K562 (cell line): ENCODE measurements around the gene SPG21. TPM values are rescaled to one million over a fixed set of nuclear protein-coding genes. Genes with fewer than 3 reads are reported as not detected.

Source experiments
- ATAC-seq: fragments of 200-7000 bp; cut with Tn5 transposase; 3 replicates; pipeline ENCODE4 v1.9.1; 2020; ENCODE audit warnings: moderate library complexity
- BruUV-seq: library from RNA; stranded (reverse); fragments of 400-500 nt; replicated peaks from 2 replicates; lab custom pipeline; 2021; lab: Mats Ljungman, UMichigan
- CTCF ChIA-PET: fragments of 300-600 bp; formaldehyde crosslinking; extraction: SDS; loops from one replicate; lab custom pipeline; 2021; ENCODE audit warnings: low intra/inter-chr PET ratio; lab: Yijun Ruan, JAX
- POLR2A ChIA-PET: fragments of 300-600, 350-650 bp; sonication (Branson Sonifier 250); formaldehyde crosslinking; extraction: SDS; loops from one replicate; lab custom pipeline; 2021; ENCODE audit warnings: antibody characterized with exemption, inconsistent platforms; lab: Yijun Ruan, JAX
- DNase-seq, 4 experiments: peaks; one replicate each; pipeline versions ENCODE4 v3.0.0 to v3.0.0-alpha.2; 2011 to 2018; ENCODE audit warnings: low spot score in 3 of 4, mixed read lengths in 3 of 4; ENCODE audit errors: extremely low read depth in 1 of 4
- FAIRE-seq: peaks from 2 replicates; lab custom pipeline; 2011; peaks lifted over from hg19 to GRCh38; lab: Jason Lieb, UNC
- H2AFZ ChIP-seq: 2 replicates; pipeline ENCODE4 v1.6.0; 2011; ENCODE audit warnings: low read depth, low read length, control low read depth, inconsistent platforms
- H3K27ac ChIP-seq: fragments of 200-600 bp; 3 replicates; pipeline ENCODE4 v1.8.0; 2011; ENCODE audit warnings: low read depth, mild to moderate bottlenecking, control low read depth, inconsistent platforms, low read length, moderate library complexity, mixed read lengths; ENCODE audit errors: extremely low read depth
- H3K27me3 ChIP-seq, 2 experiments: fragments of 300-600 bp in 1 of 2; 2 replicates in 1 of 2; 3 replicates in 1 of 2; pipeline versions ENCODE4 v1.6.0 to v1.8.0; 2011; ENCODE audit warnings: inconsistent platforms in 2 of 2, low read length in 2 of 2, mild to moderate bottlenecking in 1 of 2, mixed read lengths in 1 of 2, moderate library complexity in 1 of 2; ENCODE audit not compliant: control insufficient read depth in 2 of 2, insufficient read depth in 2 of 2
- H3K36me3 ChIP-seq: fragments of 300-600 bp; 3 replicates; pipeline ENCODE4 v1.8.0; 2011; ENCODE audit warnings: mild to moderate bottlenecking, low read length, inconsistent platforms; ENCODE audit not compliant: control insufficient read depth, insufficient read depth
- H3K4me1 ChIP-seq, 2 experiments: fragments of 200-600 bp in 1 of 2; replicated peaks in 1 of 2; 2 replicates in 1 of 2; 3 replicates in 1 of 2; pipeline versions ENCODE4 v1.5.1 to v1.8.0; 2011; ENCODE audit warnings: inconsistent platforms in 2 of 2, low read length in 2 of 2, mild to moderate bottlenecking in 1 of 2, mixed read lengths in 1 of 2, moderate library complexity in 1 of 2; ENCODE audit not compliant: control insufficient read depth in 2 of 2, insufficient read depth in 2 of 2
- H3K4me2 ChIP-seq: 2 replicates; pipeline ENCODE4 v1.6.1; 2011; ENCODE audit warnings: low read length, control low read depth, inconsistent platforms, mixed read lengths; ENCODE audit not compliant: insufficient read depth
- H3K4me3 ChIP-seq: fragments of 200-600 bp; sonication (generic), shearing (Covaris generic); 2 replicates; pipeline ENCODE4 v1.5.1; 2016; ENCODE audit warnings: control low read depth, inconsistent platforms
- H3K79me2 ChIP-seq: fragments of 200-600 bp; 3 replicates; pipeline ENCODE4 v1.8.0; 2011; ENCODE audit warnings: low read length, inconsistent platforms; ENCODE audit not compliant: control insufficient read depth, insufficient read depth
- H3K9ac ChIP-seq, 2 experiments: 2 replicates each; pipeline versions ENCODE4 v1.6.0 to v1.6.1; 2011; ENCODE audit warnings: low read depth in 2 of 2, low read length in 2 of 2, control low read depth in 1 of 2, inconsistent platforms in 1 of 2, mild to moderate bottlenecking in 1 of 2, mixed read lengths in 1 of 2; ENCODE audit not compliant: insufficient read depth in 1 of 2
- H3K9me1 ChIP-seq: one replicate; pipeline ENCODE4 v1.6.0; 2011; ENCODE audit warnings: inconsistent platforms, mild to moderate bottlenecking, low read length, moderate library complexity; ENCODE audit not compliant: control insufficient read depth, insufficient read depth
- H3K9me3 ChIP-seq: replicated peaks from 2 replicates; pipeline ENCODE4 v1.5.1; 2011; ENCODE audit warnings: low read depth, low read length, inconsistent platforms; ENCODE audit not compliant: control insufficient read depth, insufficient read depth
- H4K20me1 ChIP-seq: replicated peaks from 2 replicates; pipeline ENCODE4 v1.6.1; 2011; ENCODE audit warnings: low read length, inconsistent platforms, mixed read lengths; ENCODE audit not compliant: control insufficient read depth, insufficient read depth
- CREB1 ChIP-seq, 2 experiments: sonication (generic) in 1 of 2; formaldehyde crosslinking in 1 of 2; IDR thresholded peaks; 2 replicates each; pipeline versions ENCODE4 v1.6.1 to v1.8.0; 2012 to 2022; ENCODE audit warnings: inconsistent platforms in 1 of 2, mild to moderate bottlenecking in 1 of 2, missing genetic modification reagents in 1 of 2, moderate library complexity in 1 of 2
- HDAC2 ChIP-seq: fragments of 450-650 bp; IDR thresholded peaks from 2 replicates; pipeline ENCODE4 v1.6.1; 2016; ENCODE audit warnings: mild to moderate bottlenecking
- JUND ChIP-seq, 2 experiments: IDR thresholded peaks; 2 replicates in 1 of 2; 3 replicates in 1 of 2; pipeline ENCODE4 v1.6.1; 2011; ENCODE audit warnings: borderline replicate concordance in 2 of 2, low read depth in 2 of 2, low read length in 2 of 2, improper control_type of control experiment in 1 of 2, missing biosample characterization in 1 of 2, missing genetic modification characterization in 1 of 2, missing genetic modification reagents in 1 of 2
- KHSRP ChIP-seq: fragments of 450-650 bp; IDR thresholded peaks from 2 replicates; pipeline ENCODE4 v1.6.1; 2017
- MEF2A ChIP-seq: IDR thresholded peaks from 2 replicates; pipeline ENCODE4 v1.6.1; 2011; ENCODE audit warnings: low read depth, mild to moderate bottlenecking, low read length, moderate library complexity; ENCODE audit not compliant: control insufficient read depth
- MYC ChIP-seq, 2 experiments: fragments of 250-450 bp in 1 of 2; sonication (Bioruptor Pico) in 1 of 2; IDR thresholded peaks; 2 replicates each; pipeline versions ENCODE4 v1.5.1 to v1.6.1; 2012 to 2021; ENCODE audit warnings: low read depth in 2 of 2, borderline replicate concordance in 1 of 2, improper control_type of control experiment in 1 of 2, low read length in 1 of 2, mild to moderate bottlenecking in 1 of 2, moderate library complexity in 1 of 2
- POLR2B ChIP-seq: fragments of 450-650 bp; IDR thresholded peaks from 2 replicates; pipeline ENCODE4 v1.6.1; 2018; ENCODE audit warnings: low read depth; ENCODE audit not compliant: partially characterized antibody
- PTBP1 ChIP-seq: fragments of 200-400 bp; formaldehyde crosslinking; IDR thresholded peaks from 2 replicates; pipeline ENCODE4 v1.6.1; 2017; ENCODE audit warnings: low read depth, low read length
- XRCC3 ChIP-seq: fragments of 450-650 bp; IDR thresholded peaks from 2 replicates; pipeline ENCODE4 v1.6.1; 2017; ENCODE audit warnings: mild to moderate bottlenecking, moderate library complexity
- WGBS: fragments of 100-300 bp; shearing (Covaris generic); methylation state at CpG from one replicate; pipeline ENCODE4 v1.1.6; 2016; ENCODE audit warnings: low coverage, mixed read lengths; ENCODE audit not compliant: insufficient coverage; ENCODE audit errors: missing lambda C conversion rate; 5-methylcytosine and 5-hydroxymethylcytosine counted together
- in situ Hi-C: fragments of 300-500 bp; cut with MboI; formaldehyde crosslinking; loops from 4 replicates; pipeline ENCODE4 v1.15.0; 2018; ENCODE audit warnings: inconsistent platforms, mixed read lengths
- intact Hi-C: fragments of 100-400 bp; cut with micrococcal nuclease; formaldehyde crosslinking; loops from 2 replicates; pipeline ENCODE4 v1.14.2; 2022
- polyA plus RNA-seq, 8 experiments: library from polyadenylated mRNA; depleted of rRNA in 4 of 8; stranded (reverse) in 5 of 8; unstranded in 3 of 8; fragments of >200 nt; fragmentation: Nextera tagmentation in 2 of 8; fragmentation: Illumina TruSeq in 1 of 8; extraction: Ambion mirVana in 2 of 8; extraction: Trizol in 1 of 8; gene quantifications; 2 replicates each; pipeline versions ENCODE4 v1.2.1 to v1.2.3, GENCODE V29; 2011 to 2014; ENCODE audit warnings: inconsistent platforms in 1 of 8, missing spikeins in 1 of 8
- total RNA-seq, 7 experiments: library from RNA; depleted of rRNA in 6 of 7; stranded (reverse); fragments of >200 nt in 6 of 7; fragmentation: Illumina TruSeq in 2 of 7; extraction: Trizol in 2 of 7; gene quantifications; 2 replicates each; pipeline versions ENCODE4 v1.2.1 to v1.2.3, GENCODE V29; 2011 to 2021; ENCODE audit warnings: low replicate concordance in 1 of 7
- TF ChIP-seq, protein P1 (sequence below): fragments of 450-650 bp; IDR thresholded peaks from 2 replicates; pipeline ENCODE4 v1.6.1; 2016; ENCODE audit warnings: mild to moderate bottlenecking
- TF ChIP-seq, protein P2 (sequence below): sonication (generic); formaldehyde crosslinking; IDR thresholded peaks from 2 replicates; pipeline ENCODE4 v1.8.0; 2022; ENCODE audit warnings: mild to moderate bottlenecking, missing genetic modification reagents, borderline replicate concordance
- TF ChIP-seq, protein P3 (sequence below): fragments of 450-650 bp; IDR thresholded peaks from 2 replicates; pipeline ENCODE4 v1.6.1; 2016

SPG21 gene
- total and polyA plus RNA-seq, 9 of the 15 experiments (the other 6 are each of a cell fraction or from before 2014, with no cell fraction given): 22.8 to 98.8 (median 65.1) TPM

DNA sequence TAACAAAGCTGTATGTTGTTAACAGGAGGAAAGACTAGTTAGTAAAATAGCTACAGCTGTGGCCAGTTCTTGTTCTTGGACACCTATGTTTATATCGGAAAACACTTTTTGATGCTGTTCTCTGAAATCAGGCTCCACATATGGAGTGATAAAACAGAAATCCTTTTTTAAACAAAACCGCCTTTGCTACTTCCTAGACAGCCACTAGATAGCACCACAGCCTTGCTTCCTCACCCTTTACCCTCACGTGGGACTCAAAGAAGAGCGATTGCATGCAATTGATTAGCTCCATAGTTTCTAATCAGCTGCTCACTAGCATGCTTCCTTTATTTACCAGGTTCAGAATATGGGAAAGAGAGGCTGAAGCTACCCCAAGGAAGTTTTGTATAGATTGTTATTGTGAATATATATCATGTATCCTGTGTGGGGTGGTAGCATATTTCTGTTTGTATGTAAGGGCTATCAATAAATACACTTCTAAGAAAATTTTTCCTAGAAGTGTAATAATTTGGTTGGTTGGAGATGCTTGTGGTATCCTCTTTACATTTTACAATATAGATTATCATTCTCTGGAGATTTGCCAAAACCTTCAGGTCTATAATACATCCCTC, 44.0 kb upstream of the SPG21 start (continued):
- TF ChIP-seq, protein P1, sequence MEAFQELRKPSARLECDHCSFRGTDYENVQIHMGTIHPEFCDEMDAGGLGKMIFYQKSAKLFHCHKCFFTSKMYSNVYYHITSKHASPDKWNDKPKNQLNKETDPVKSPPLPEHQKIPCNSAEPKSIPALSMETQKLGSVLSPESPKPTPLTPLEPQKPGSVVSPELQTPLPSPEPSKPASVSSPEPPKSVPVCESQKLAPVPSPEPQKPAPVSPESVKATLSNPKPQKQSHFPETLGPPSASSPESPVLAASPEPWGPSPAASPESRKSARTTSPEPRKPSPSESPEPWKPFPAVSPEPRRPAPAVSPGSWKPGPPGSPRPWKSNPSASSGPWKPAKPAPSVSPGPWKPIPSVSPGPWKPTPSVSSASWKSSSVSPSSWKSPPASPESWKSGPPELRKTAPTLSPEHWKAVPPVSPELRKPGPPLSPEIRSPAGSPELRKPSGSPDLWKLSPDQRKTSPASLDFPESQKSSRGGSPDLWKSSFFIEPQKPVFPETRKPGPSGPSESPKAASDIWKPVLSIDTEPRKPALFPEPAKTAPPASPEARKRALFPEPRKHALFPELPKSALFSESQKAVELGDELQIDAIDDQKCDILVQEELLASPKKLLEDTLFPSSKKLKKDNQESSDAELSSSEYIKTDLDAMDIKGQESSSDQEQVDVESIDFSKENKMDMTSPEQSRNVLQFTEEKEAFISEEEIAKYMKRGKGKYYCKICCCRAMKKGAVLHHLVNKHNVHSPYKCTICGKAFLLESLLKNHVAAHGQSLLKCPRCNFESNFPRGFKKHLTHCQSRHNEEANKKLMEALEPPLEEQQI: no peak
- TF ChIP-seq MYC (IDR thresholded peaks at IDR 0.05; ENCODE audit: low read depth, low read length) (0 out of 2 replicates have a peak, but pooled peaks have one; percentile 15), MYC (CRISPR knock-in tag; IDR thresholded peaks at IDR 0.05; ENCODE audit: borderline replicate concordance, low read depth) (no peak), XRCC3 (no peak), POLR2B (no peak), PTBP1 (no peak)

DNA sequence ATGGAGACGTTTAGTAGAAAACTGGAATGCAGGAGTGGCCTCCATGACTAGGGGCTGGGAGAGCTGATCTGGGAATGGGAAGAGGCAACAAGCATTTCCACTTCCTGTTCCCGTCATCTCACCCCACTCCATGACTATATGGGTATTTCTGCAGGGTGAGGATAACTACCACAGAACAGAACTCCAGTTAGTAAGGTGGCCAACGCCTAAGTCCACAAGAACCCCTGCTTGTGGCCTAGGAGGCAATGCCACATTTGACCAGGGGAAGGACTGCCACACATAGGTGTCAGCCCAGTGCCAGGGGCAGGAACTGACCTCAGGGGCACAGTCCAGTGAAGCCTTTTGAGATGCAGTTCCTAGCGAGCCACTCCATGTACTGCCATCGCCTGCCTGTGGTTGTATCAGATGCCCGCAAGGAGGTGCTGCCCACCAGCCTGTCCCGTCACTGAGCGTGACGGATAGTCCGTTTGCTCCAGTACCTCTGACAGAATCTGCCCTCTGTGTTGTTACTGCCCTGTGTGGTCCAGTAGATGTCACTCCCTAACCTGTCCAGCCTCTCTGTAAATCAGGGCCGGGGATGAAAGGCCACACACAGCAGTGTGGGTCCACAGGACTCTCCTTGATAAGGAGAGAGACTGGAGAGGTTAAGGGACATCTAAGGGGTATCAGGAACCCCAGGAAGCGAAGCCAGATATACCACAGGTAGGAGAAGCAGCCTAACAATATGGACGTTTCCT, 43.3 kb upstream of the SPG21 start:
- ATAC-seq (peak; percentile 77), DNase-seq (peak; percentile 48 to 72 (median 52)), FAIRE-seq (peak; percentile 74)
- 9% methylated on average over 13 of the region's 13 CpGs for WGBS
- H4K20me1 ChIP-seq: no peaks in the 10 kb centered on the region
- peak overlapping the region; percentile 42 for H2AFZ ChIP-seq
- no peaks in the 10 kb centered on the region for H3K27me3 ChIP-seq
- H3K36me3 ChIP-seq: no peaks in the 10 kb centered on the region; the same call in 2 of the 3 replicates
- intact Hi-C loops: loop anchor here (2.0 to 10.0 kb wide), 5 partner anchors 54 to 352 kb away; no protein-coding TSS in a partner anchor
- ChIA-PET CTCF (interaction anchor here (0.9 to 2.9 kb wide), 6 partner anchors 10 to 352 kb away, joined by 3 to 17 read pairs (median 4); no protein-coding TSS in a partner anchor), POLR2A (no interaction called here)
- no peak overlapping the region for H3K4me3 ChIP-seq
- H3K4me1 ChIP-seq: peaks cover 7 to 13% of the 10 kb centered on the region in 2 experiments; a peak in 4 of 5 replicates
- peaks cover 14% of the 10 kb centered on the region for H3K79me2 ChIP-seq
- in situ Hi-C loops: loop anchor here (10.0 kb wide), 1 partner anchor 298 kb away; no protein-coding TSS in a partner anchor
- H3K4me2 ChIP-seq: peak overlapping the region; percentile 22
- BruUV-seq: no TSS peak
- no peaks in the 10 kb centered on the region for H3K9me3 ChIP-seq
- no peak overlapping the region for H3K27ac ChIP-seq
- no peak overlapping the region; a peak in 1 of 4 replicates for H3K9ac ChIP-seq
- no peaks in the 10 kb centered on the region for H3K9me1 ChIP-seq
- no peak for TF ChIP-seq CREB1 (IDR thresholded peaks at IDR 0.05)
- peak; percentile 52; the same call in 1 of the 2 replicates for TF ChIP-seq CREB1 (CRISPR knock-in tag; IDR thresholded peaks at IDR 0.05)
- no peak for TF ChIP-seq HDAC2
- TF ChIP-seq, protein P2, sequence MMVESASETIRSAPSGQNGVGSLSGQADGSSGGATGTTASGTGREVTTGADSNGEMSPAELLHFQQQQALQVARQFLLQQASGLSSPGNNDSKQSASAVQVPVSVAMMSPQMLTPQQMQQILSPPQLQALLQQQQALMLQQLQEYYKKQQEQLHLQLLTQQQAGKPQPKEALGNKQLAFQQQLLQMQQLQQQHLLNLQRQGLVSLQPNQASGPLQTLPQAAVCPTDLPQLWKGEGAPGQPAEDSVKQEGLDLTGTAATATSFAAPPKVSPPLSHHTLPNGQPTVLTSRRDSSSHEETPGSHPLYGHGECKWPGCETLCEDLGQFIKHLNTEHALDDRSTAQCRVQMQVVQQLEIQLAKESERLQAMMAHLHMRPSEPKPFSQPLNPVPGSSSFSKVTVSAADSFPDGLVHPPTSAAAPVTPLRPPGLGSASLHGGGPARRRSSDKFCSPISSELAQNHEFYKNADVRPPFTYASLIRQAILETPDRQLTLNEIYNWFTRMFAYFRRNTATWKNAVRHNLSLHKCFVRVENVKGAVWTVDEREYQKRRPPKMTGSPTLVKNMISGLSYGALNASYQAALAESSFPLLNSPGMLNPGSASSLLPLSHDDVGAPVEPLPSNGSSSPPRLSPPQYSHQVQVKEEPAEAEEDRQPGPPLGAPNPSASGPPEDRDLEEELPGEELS (CRISPR knock-in tag): no peak
- no peak for TF ChIP-seq KHSRP
- TF ChIP-seq JUND (IDR thresholded peaks at IDR 0.05; ENCODE audit: borderline replicate concordance, low read depth, low read length): peak; percentile 27; the same call in 1 of the 2 replicates
- TF ChIP-seq JUND (tag; IDR thresholded peaks at IDR 0.05; ENCODE audit: borderline replicate concordance, low read depth, low read length): no peak
- TF ChIP-seq MEF2A: no peak
- TF ChIP-seq, protein P3, sequence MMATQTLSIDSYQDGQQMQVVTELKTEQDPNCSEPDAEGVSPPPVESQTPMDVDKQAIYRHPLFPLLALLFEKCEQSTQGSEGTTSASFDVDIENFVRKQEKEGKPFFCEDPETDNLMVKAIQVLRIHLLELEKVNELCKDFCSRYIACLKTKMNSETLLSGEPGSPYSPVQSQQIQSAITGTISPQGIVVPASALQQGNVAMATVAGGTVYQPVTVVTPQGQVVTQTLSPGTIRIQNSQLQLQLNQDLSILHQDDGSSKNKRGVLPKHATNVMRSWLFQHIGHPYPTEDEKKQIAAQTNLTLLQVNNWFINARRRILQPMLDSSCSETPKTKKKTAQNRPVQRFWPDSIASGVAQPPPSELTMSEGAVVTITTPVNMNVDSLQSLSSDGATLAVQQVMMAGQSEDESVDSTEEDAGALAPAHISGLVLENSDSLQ: peak; percentile 59
